ENCODE measurements around the gene SLC9A3. TPM values are rescaled to one million over a fixed set of nuclear protein-coding genes. Genes with fewer than 3 reads are reported as not detected.

Gene SLC9A3
- total and polyA plus RNA-seq, 2 of the 13 experiments (the other 11 are each of a cell fraction or from before 2014, with no cell fraction given), result 1.5 to 1.8 TPM

GRCh38 chr5:531749-532315, 7.6 kb upstream of the SLC9A3 start:
- Histone ChIP-seq H3K27me3 (ENCODE audit: control insufficient read depth in 1 of 2, insufficient read depth in 2 of 2, low read length in 2 of 2) (peaks cover 5 to 27% of the 10 kb centered on the region in 2 experiments; a peak in 3 of 5 replicates), H2AFZ (ENCODE audit: low read length) (no peak overlapping the region), H3K79me2 (ENCODE audit: insufficient read depth, low read length) (no peaks in the 10 kb centered on the region), H3K4me1 (ENCODE audit: insufficient read depth, low read length) (peaks cover 66% of the 10 kb centered on the region), H3K27ac (ENCODE audit: extremely low read length, insufficient read depth, low read length) (no peak overlapping the region), H4K20me1 (ENCODE audit: insufficient read depth, low read length) (no peaks in the 10 kb centered on the region), H3K4me2 (ENCODE audit: low read depth, low read length) (no peak overlapping the region), H3K4me3 (replicated peaks in 1 of 3; ENCODE audit: insufficient read depth in 1 of 3, low read depth in 2 of 3, low read length in 3 of 3) (0 out of 6 replicates have a peak overlapping the region, but pooled peaks of 1 of the 3 experiments have one; percentile 57), H3K9ac (ENCODE audit: insufficient read depth, low read depth, low read length) (no peak overlapping the region), H3K9me3 (ENCODE audit: low read length) (no peaks in the 10 kb centered on the region), H3K36me3 (replicated peaks in 1 of 2; ENCODE audit: control insufficient read depth in 1 of 2, insufficient read depth in 2 of 2, low read length in 2 of 2) (no peaks in the 10 kb centered on the region)
- no peak for DNase-seq (ENCODE audit: low spot score)
- WGBS (ENCODE audit: low lambda C conversion rate), result 81% methylated on average over 4 of the region's 13 CpGs
- no TSS peak for BruUV-seq (replicated peaks)
- no peak for FAIRE-seq
- in situ Hi-C loops (cut with HindIII; ENCODE audit: extremely low pct_ligation_motif_present, low pct_unique_long_range_greater_than_20kb), result no loop called here
- TF ChIP-seq AKNA (CRISPR knock-in tag; IDR thresholded peaks at IDR 0.05; ENCODE audit: borderline replicate concordance) (no peak), EP300 (IDR thresholded peaks at IDR 0.05; ENCODE audit: low read depth in 2 of 2, low read length in 2 of 2) (no peak), EP300 (CRISPR knock-in tag; IDR thresholded peaks at IDR 0.05; ENCODE audit: borderline replicate concordance) (no peak), ZNF674 (CRISPR knock-in tag; IDR thresholded peaks at IDR 0.05; ENCODE audit: low read depth) (no peak), ZNF317 (CRISPR knock-in tag; IDR thresholded peaks at IDR 0.05) (no peak)
- ChIA-PET POLR2A (no interaction called here), CTCF (ENCODE audit: low intra/inter-chr PET ratio, low total read pairs) (no interaction called here)
- intact Hi-C loops (cut with micrococcal nuclease; ENCODE audit: unreplicated experiment), result loop anchor here (10.0 kb wide), 1 partner anchor 83 kb away; the partner anchor contains the start of gene CEP72
- ATAC-seq, result no peak

Measured in HepG2 (cell line).